Left ventricle myocardium superior (tissue), 1 donor: Measurements from ENCODE around the gene PTGER2. TPM values are rescaled to one million over a fixed set of nuclear protein-coding genes. Genes with fewer than 3 reads are reported as not detected.

ENCODE experiments used
- ATAC-seq: fragments of 200-7000 bp; cut with Tn5 transposase; one replicate; pipeline ENCODE4 v1.9.1; 2020; ENCODE audit warnings: mild to moderate bottlenecking, moderate library complexity
- DNase-seq: peaks from one replicate; pipeline ENCODE4 v3.0.0-alpha.2; 2020
- intact Hi-C: fragments of 100-400 bp; cut with micrococcal nuclease; formaldehyde crosslinking; loops from one replicate; pipeline ENCODE4 v1.11.0; 2022
- total RNA-seq: library from RNA; stranded (reverse); fragmentation: NEBNext Ultra II Directional; extraction: Animal tissue kit (Norgen Biotek cat#: 25700); gene quantifications from one replicate; pipeline ENCODE4 v1.2.1, GENCODE V29; 2021
- donor health status: DM: no; HTN: yes; CAD: no; lungs with severe emphysema.

The PTGER2 gene
- total RNA-seq, 1 donor from 2014 or later = 0.47 TPM

DNA sequence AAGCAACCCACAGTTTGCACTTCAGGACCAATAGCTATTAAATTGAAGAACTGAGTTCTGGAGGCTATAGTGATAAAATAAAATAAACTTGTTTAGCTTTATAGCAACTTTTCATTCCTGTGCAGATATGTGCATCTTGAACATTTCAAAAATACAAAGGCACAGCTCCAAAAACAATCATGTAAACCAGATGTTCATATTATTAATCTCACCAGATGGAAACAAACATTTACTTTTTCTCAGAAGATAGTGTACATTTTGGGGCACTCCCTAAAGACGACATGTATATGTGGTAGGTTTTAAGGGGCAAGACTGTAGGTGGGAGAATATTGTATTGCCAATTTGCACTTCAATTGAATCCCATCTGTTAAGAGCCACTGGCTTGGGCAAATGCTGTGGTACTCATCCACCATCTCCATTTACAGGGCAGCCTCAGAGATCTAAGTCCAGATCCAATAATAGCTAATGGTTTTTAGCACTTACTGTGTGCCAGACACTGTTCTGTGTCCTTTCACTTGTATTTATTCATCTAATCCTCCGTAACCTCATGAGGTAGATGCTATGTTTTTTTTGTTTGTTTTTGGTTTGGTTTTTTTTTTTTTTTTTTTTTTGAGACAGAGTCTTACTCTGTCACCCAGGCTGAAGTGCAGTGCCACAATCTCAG lies 49.1 kb downstream of the PTGER2 start:
- intact Hi-C loops = no loop called here
- ATAC-seq (no peak), DNase-seq (no peak)

DNA sequence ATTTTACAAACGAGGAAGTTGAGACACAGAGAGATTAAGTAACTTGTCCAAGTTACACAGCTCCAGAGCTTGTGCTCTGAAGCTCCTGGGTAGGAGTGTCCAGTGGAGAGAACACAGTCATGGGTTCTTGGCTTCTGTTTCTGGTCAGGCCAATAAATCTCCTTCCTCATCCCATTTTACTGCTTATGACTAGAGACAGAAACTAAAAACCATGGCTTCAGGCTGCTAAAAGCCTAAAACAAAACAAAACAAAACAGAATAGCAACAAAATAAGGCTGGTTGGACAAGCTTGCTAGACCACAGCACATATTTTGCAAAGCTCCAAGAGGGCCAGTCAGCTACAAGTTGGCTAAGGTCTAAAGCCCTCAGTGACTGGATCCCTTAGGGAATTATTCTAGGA lies 49.8 kb downstream of the PTGER2 start:
- intact Hi-C loops = no loop called here
- DNase-seq (no peak), ATAC-seq (no peak)

DNA sequence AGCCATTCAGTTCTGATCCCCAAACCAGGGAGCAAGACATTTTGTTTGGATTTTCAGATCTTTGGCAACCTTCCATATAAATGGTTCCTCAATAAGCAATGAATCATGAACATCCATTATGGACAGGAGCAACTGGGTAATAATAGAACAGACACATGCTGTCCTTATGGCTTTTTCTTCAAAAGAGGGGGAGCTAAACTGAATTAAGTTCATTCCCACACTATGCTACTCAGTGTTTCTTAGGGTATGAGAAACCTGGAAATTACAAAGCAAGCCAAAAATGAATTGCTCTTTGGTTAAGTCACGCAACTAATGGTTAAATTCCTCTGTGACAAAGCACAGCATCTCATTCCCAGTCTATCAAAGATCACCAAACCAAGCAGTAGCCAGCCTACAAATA lies 51.0 kb downstream of the PTGER2 start:
- DNase-seq (no peak), ATAC-seq (no peak)
- intact Hi-C loops = no loop called here

DNA sequence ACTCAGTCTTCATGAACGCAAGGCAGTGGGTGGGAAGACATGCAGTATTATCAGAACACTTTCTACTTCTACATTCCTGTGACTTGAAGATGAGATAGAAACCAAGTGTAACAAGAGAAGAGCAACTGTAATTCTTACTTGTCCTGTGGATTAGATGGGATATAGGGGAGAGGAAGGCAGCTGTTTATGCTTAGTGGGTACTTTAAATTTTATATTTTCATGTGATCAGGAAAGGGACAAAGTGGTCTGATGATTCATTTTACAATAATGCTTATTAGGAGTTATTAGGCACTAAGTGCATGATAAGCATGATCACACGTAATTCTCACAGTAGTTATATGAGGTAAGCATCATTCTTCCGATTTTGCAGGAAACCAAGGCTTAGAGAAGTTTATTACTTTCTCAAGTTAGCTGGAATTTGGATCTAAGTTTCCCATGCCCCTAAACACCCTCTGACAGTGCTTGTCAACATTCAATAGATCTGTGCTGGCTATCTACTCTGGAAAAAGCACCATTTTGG lies 52.7 kb downstream of the PTGER2 start:
- intact Hi-C loops = no loop called here
- DNase-seq (no peak), ATAC-seq (no peak)

DNA sequence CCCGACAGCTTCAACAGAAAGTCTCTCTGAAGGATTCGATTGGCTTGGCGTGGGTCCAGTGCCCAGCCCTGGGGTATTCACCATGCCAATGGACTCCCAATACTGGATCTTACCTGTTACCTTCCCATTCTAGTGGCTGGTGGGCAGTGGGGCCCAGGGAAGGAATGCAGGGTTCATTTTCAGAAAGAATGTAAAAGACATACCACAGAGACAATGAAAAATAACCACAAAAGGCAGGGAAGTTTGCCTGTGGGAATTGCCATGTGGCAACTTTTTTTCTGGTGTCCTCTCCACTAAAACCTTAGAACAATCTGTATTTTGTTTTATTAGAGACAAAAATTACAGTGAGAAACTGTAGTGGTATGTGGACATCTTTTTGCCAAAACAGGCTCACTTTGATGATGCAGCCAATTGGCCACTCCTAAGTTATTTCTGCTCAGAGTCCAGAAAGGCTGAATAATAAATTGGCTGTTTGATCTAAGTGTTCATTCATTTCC lies 55.2 kb downstream of the PTGER2 start:
- DNase-seq (peak; percentile 33), ATAC-seq (peak; percentile 63)
- intact Hi-C loops = no loop called here

DNA sequence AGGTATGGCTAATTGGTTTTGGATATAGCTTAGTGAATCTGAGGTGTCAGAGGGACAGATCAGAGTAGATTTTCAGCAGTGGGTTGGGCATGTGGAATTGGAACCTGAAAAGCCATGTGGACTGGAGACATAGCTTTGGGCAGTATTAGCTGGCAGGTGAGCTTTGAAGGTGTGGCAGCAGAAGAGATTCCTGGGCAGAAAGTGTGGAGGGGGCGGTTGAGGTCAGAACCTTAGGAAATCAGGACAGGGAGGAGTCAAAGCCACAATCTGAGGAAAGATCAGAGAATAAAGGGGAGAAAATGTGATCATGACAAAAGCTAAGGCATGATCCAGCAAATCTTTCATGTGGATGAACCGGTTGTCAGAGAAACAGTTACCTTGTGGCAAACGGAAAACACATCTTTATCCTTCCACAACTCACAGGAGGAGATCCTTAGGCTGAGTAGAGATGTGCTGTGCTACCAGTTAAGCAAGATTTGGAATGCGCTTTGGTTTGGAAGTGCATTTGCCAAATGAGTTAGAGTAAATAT lies 56.4 kb downstream of the PTGER2 start:
- no peak for DNase-seq
- intact Hi-C loops = no loop called here
- no peak for ATAC-seq

DNA sequence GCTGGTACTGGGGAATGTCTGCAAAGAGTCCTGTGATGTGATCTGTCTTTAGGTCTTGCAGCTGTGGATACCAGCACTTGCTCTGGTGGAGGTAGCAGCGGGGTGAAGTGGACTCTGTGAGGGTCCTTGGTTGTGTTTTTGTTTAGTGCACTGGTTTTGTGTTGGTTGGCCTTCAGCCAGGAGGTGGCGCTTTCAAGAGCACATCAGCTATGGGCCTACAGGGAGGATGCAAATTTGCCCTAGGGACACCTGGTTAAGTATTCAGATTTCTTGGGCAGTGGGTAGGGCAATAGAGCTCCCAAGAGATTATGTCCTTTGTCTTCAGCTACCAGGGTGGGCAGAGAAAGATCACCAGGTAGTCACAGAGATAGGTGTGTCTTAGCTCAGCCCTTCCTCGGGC lies 63.8 kb downstream of the PTGER2 start:
- intact Hi-C loops = no loop called here
- ATAC-seq = no peak
- DNase-seq = no peak

Other genes with a start within 250 kb of the PTGER2 start
- 41.3 TPM for gene NID2, start 245.3 kb upstream of the PTGER2 start, total RNA-seq
- gene PTGDR, start 46.6 kb upstream of the PTGER2 start, total RNA-seq = 1.1 TPM
- gene TXNDC16, start 238.2 kb downstream of the PTGER2 start, total RNA-seq = 3.4 TPM
- gene GPR137C, start 238.5 kb downstream of the PTGER2 start, total RNA-seq = 0.47 TPM